Uterus (tissue), 2 donors: Measurements from ENCODE around the gene HECTD2.

ENCODE experiments used
- CTCF ChIP-seq, 4 experiments: fragments of 200-600 bp in 2 of 4; fragments of 450-650 bp in 2 of 4; sonication (generic) in 2 of 4; IDR thresholded peaks; one replicate each; pipeline ENCODE4 v1.5.1; 2016 to 2019; ENCODE audit warnings: antibody characterized with exemption in 4 of 4, mild to moderate bottlenecking in 2 of 4, moderate library complexity in 1 of 4
- POLR2A ChIP-seq, 2 donors: fragments of 450-650 bp; IDR thresholded peaks; one replicate each; pipeline ENCODE4 v1.6.1; 2016; ENCODE audit warnings: antibody characterized with exemption in 2 of 2, mild to moderate bottlenecking in 1 of 2, moderate library complexity in 1 of 2

GRCh38 chr10:91528768-91529167, 118.6 kb downstream of the HECTD2 start:
- no peak for TF ChIP-seq CTCF (IDR thresholded peaks at IDR 0.05)
- TF ChIP-seq POLR2A (IDR thresholded peaks at IDR 0.05): no peak
